ENCODE results near the gene ACLY. TPM values are rescaled to one million over a fixed set of nuclear protein-coding genes. Genes with fewer than 3 reads are reported as not detected.

ACLY gene
- total RNA-seq, 1 experiment from 2014 or later = 350 TPM

- TF ChIP-seq ARID4B (CRISPR knock-in tag; IDR thresholded peaks at IDR 0.05; ENCODE audit: borderline replicate concordance) (no peak), ZNF219 (CRISPR knock-in tag; IDR thresholded peaks at IDR 0.05; ENCODE audit: borderline replicate concordance) (no peak), AFF4 (CRISPR knock-in tag; IDR thresholded peaks at IDR 0.05; ENCODE audit: borderline replicate concordance) (no peak), SOX15 (CRISPR knock-in tag; IDR thresholded peaks at IDR 0.05) (no peak), HMGXB4 (CRISPR knock-in tag; IDR thresholded peaks at IDR 0.05) (no peak), FOXP1 (CRISPR knock-in tag; IDR thresholded peaks at IDR 0.05; ENCODE audit: borderline replicate concordance) (no peak), ZNF423 (CRISPR knock-in tag; IDR thresholded peaks at IDR 0.05) (no peak)
- TF ChIP-seq, protein P1, sequence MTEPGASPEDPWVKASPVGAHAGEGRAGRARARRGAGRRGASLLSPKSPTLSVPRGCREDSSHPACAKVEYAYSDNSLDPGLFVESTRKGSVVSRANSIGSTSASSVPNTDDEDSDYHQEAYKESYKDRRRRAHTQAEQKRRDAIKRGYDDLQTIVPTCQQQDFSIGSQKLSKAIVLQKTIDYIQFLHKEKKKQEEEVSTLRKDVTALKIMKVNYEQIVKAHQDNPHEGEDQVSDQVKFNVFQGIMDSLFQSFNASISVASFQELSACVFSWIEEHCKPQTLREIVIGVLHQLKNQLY (CRISPR knock-in tag; IDR thresholded peaks at IDR 0.05) = no peak
Measured at GRCh38 chr17:41915566-41915965, 3.2 kb downstream of the ACLY start (continued).

DNA sequence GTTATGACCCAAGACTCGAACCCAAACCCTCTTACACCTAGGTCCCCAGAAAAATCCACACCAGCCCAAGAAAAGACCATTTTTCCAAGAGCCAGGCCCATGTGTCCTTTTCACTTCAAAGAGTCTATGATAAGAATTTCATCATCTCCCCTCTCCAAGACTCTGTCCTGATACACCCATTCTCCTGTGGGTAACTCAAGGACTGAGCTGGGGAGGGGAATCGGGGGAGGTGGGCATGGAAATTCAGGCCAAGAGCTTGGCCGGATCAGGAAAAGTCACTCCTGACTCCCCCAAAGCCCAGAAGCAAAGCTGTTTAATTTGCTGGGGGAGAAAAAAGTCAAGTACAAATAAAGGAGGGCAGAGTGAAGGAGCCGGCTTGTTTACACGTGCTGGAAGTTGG is 3.7 kb downstream of the ACLY start:
- Mint-ChIP-seq H3K4me3 (no peak overlapping the region; the same call in 1 of the 2 replicates), H3K27me3 (ENCODE audit: low read depth) (no peaks in the 10 kb centered on the region), H3K27ac (peak overlapping the region; percentile 94), H3K4me1 (peaks cover 47% of the 10 kb centered on the region), H3K36me3 (peaks cover 37% of the 10 kb centered on the region), H3K9me3 (no peaks in the 10 kb centered on the region)
- no peak for DNase-seq (ENCODE audit: low spot score)
- no peak for TF ChIP-seq ZNF232 (CRISPR knock-in tag; IDR thresholded peaks at IDR 0.05)
- no peak for TF ChIP-seq JAZF1 (CRISPR knock-in tag; IDR thresholded peaks at IDR 0.05)
- TF ChIP-seq ATF1 (CRISPR knock-in tag; IDR thresholded peaks at IDR 0.05) = no peak
- no peak for TF ChIP-seq ETV6 (CRISPR knock-in tag; IDR thresholded peaks at IDR 0.05)
- no peak for TF ChIP-seq HMGA2 (CRISPR knock-in tag; IDR thresholded peaks at IDR 0.05)
- TF ChIP-seq TCF7 (CRISPR knock-in tag; IDR thresholded peaks at IDR 0.05; ENCODE audit: low read depth) = no peak
- TF ChIP-seq NR3C1 (CRISPR knock-in tag; conservative IDR thresholded peaks at IDR 0.05; ENCODE audit: low read depth) = no peak
- no peak for TF ChIP-seq PREB (CRISPR knock-in tag; IDR thresholded peaks at IDR 0.05; ENCODE audit: borderline replicate concordance)
- no peak for TF ChIP-seq NR2C2 (CRISPR knock-in tag; IDR thresholded peaks at IDR 0.05)
- ChIA-PET CTCF (interaction anchor here (1.0 to 8.6 kb wide), 3 partner anchors 15 to 102 kb away, joined by 3 to 134 read pairs (median 21); partner anchors contain the start of genes DNAJC7 and ODAD4), POLR2A (interaction anchor here (1.3 kb wide), 1 partner anchor 44 kb away, joined by 3 read pairs; no protein-coding TSS in a partner anchor)
- no peak for ATAC-seq
